Mesendoderm (in vitro differentiated cells): ENCODE measurements around the gene PDZK1IP1.

Experiments
- DNase-seq: peaks from one replicate; pipeline ENCODE4 v3.0.0; 2013
- H2AK5ac ChIP-seq: 2 replicates; pipeline ENCODE4 v1.6.1; 2013; ENCODE audit warnings: low read length, inconsistent platforms
- H2BK120ac ChIP-seq: 2 replicates; pipeline ENCODE4 v1.6.1; 2013; ENCODE audit warnings: low read depth, mild to moderate bottlenecking, low read length, moderate library complexity, mixed read lengths
- H2BK15ac ChIP-seq: replicated peaks from 2 replicates; pipeline ENCODE4 v1.6.1; 2013; ENCODE audit warnings: low read depth, mild to moderate bottlenecking, moderate library complexity
- H2BK5ac ChIP-seq: 2 replicates; pipeline ENCODE4 v1.6.1; 2013; ENCODE audit warnings: low read length, inconsistent platforms
- H3K18ac ChIP-seq: 2 replicates; pipeline ENCODE4 v1.6.1; 2013; ENCODE audit warnings: mild to moderate bottlenecking, low read length, mixed read lengths
- H3K23ac ChIP-seq: one replicate; pipeline ENCODE4 v1.6.1; 2013; ENCODE audit warnings: low read length
- H3K27ac ChIP-seq: 2 replicates; pipeline ENCODE4 v1.5.1; 2013; ENCODE audit warnings: low read depth, mild to moderate bottlenecking, inconsistent platforms, low read length, moderate library complexity
- H3K27me3 ChIP-seq: 2 replicates; pipeline ENCODE4 v1.6.1; 2013; ENCODE audit warnings: low read length, control low read depth, mild to moderate bottlenecking, inconsistent platforms; ENCODE audit not compliant: insufficient read depth, poor library complexity
- H3K36me3 ChIP-seq: 2 replicates; pipeline ENCODE4 v1.6.1; 2013; ENCODE audit warnings: low read length, inconsistent platforms; ENCODE audit not compliant: control insufficient read depth, insufficient read depth
- H3K4ac ChIP-seq: one replicate; pipeline ENCODE4 v1.6.1; 2013; ENCODE audit warnings: low read depth, mild to moderate bottlenecking, low read length, moderate library complexity
- H3K4me1 ChIP-seq: 2 replicates; pipeline ENCODE4 v1.6.1; 2013; ENCODE audit warnings: low read depth, low read length, inconsistent platforms; ENCODE audit not compliant: control insufficient read depth
- H3K4me2 ChIP-seq: 2 replicates; pipeline ENCODE4 v1.6.1; 2013; ENCODE audit warnings: low read length
- H3K4me3 ChIP-seq: 2 replicates; pipeline ENCODE4 v1.5.1; 2013; ENCODE audit warnings: mild to moderate bottlenecking, low read length
- H3K56ac ChIP-seq: one replicate; pipeline ENCODE4 v1.6.1; 2013; ENCODE audit warnings: low read length
- H3K79me1 ChIP-seq: 2 replicates; pipeline ENCODE4 v1.6.1; 2013; ENCODE audit warnings: low read length, inconsistent platforms
- H3K79me2 ChIP-seq: 2 replicates; pipeline ENCODE4 v1.6.1; 2013; ENCODE audit warnings: mild to moderate bottlenecking, low read length; ENCODE audit not compliant: control insufficient read depth, insufficient read depth
- H3K9ac ChIP-seq: 2 replicates; pipeline ENCODE4 v1.6.1; 2013; ENCODE audit warnings: low read length, inconsistent platforms
- H4K5ac ChIP-seq: one replicate; pipeline ENCODE4 v1.6.1; 2013; ENCODE audit warnings: low read length
- H4K8ac ChIP-seq: one replicate; pipeline ENCODE4 v1.6.1; 2013; ENCODE audit warnings: low read depth, mild to moderate bottlenecking, control low read depth, low read length, moderate library complexity
- WGBS: extraction: QIAGEN DNeasy Blood & Tissue Kit; methylation state at CpG from one replicate; pipeline ENCODE4 v1.1.7; 2013; ENCODE audit warnings: low lambda C conversion rate, missing lambda C conversion rate; ENCODE audit not compliant: insufficient coverage; ENCODE audit errors: extremely low coverage; 5-methylcytosine and 5-hydroxymethylcytosine counted together

Gene PDZK1IP1

GRCh38 chr1:47186267-47187185 lies 3.3 kb downstream of the PDZK1IP1 start:
- Histone ChIP-seq H3K4ac (no peak overlapping the region), H3K79me2 (no peaks in the 10 kb centered on the region), H4K8ac (no peak overlapping the region), H2BK15ac (no peak overlapping the region), H2BK5ac (no peak overlapping the region), H3K18ac (no peak overlapping the region), H3K4me2 (no peak overlapping the region), H3K9ac (no peak overlapping the region), H2BK120ac (no peak overlapping the region), H3K36me3 (no peaks in the 10 kb centered on the region), H4K5ac (no peak overlapping the region), H3K4me3 (no peak overlapping the region), H3K27me3 (no peaks in the 10 kb centered on the region), H3K4me1 (no peaks in the 10 kb centered on the region), H3K56ac (no peak overlapping the region), H3K23ac (no peak overlapping the region), H3K79me1 (no peaks in the 10 kb centered on the region), H3K27ac (no peak overlapping the region), H2AK5ac (no peak overlapping the region)
- no peak for DNase-seq
- no CpG with 5 or more reads among the region's 13 CpGs for WGBS

- no peak overlapping the region for H2BK15ac ChIP-seq
- no CpG with 5 or more reads among the region's 14 CpGs for WGBS
Measured at GRCh38 chr1:47184822-47185677, 4.8 kb downstream of the PDZK1IP1 start.

GRCh38 chr1:47184090-47184821 lies 5.6 kb downstream of the PDZK1IP1 start:
- no peak overlapping the region for H2BK5ac ChIP-seq
- no peak overlapping the region for H3K27ac ChIP-seq
- H2BK15ac ChIP-seq: no peak overlapping the region
- no peak overlapping the region for H3K56ac ChIP-seq
- no peak overlapping the region for H4K8ac ChIP-seq
- no peaks in the 10 kb centered on the region for H3K79me1 ChIP-seq
- H3K4me2 ChIP-seq: no peak overlapping the region
- no CpG with 5 or more reads among the region's 5 CpGs for WGBS
- H3K4me3 ChIP-seq: no peak overlapping the region
- H2BK120ac ChIP-seq: no peak overlapping the region
- H2AK5ac ChIP-seq: no peak overlapping the region
- no peak overlapping the region for H3K4ac ChIP-seq
- H3K9ac ChIP-seq: no peak overlapping the region
- DNase-seq: no peak
- H4K5ac ChIP-seq: no peak overlapping the region
- no peaks in the 10 kb centered on the region for H3K36me3 ChIP-seq
- H3K4me1 ChIP-seq: no peaks in the 10 kb centered on the region
- no peak overlapping the region for H3K18ac ChIP-seq
- H3K79me2 ChIP-seq: no peaks in the 10 kb centered on the region
- no peaks in the 10 kb centered on the region for H3K27me3 ChIP-seq
- no peak overlapping the region for H3K23ac ChIP-seq

More at GRCh38 chr1:47184822-47185677, 4.8 kb downstream of the PDZK1IP1 start:
- no peak for DNase-seq
- Histone ChIP-seq H3K36me3 (no peaks in the 10 kb centered on the region), H3K9ac (no peak overlapping the region), H3K4me1 (no peaks in the 10 kb centered on the region), H3K4me3 (no peak overlapping the region), H3K4me2 (no peak overlapping the region), H3K56ac (no peak overlapping the region), H4K5ac (no peak overlapping the region), H3K79me2 (no peaks in the 10 kb centered on the region), H2AK5ac (no peak overlapping the region), H4K8ac (no peak overlapping the region), H3K27ac (no peak overlapping the region), H3K18ac (no peak overlapping the region), H3K79me1 (no peaks in the 10 kb centered on the region), H2BK5ac (no peak overlapping the region), H3K4ac (no peak overlapping the region), H2BK120ac (no peak overlapping the region), H3K23ac (no peak overlapping the region), H3K27me3 (no peaks in the 10 kb centered on the region)

GRCh38 chr1:47183308-47184089 lies 6.3 kb downstream of the PDZK1IP1 start:
- H2BK5ac ChIP-seq: no peak overlapping the region
- DNase-seq: no peak
- no peak overlapping the region for H2BK120ac ChIP-seq
- H4K5ac ChIP-seq: no peak overlapping the region
- no peak overlapping the region for H3K4me3 ChIP-seq
- WGBS: no CpG with 5 or more reads among the region's 11 CpGs
- no peak overlapping the region for H2BK15ac ChIP-seq
- H3K4ac ChIP-seq: no peak overlapping the region
- no peak overlapping the region for H3K27ac ChIP-seq
- H4K8ac ChIP-seq: no peak overlapping the region
- no peak overlapping the region for H3K4me2 ChIP-seq
- no peaks in the 10 kb centered on the region for H3K79me1 ChIP-seq
- no peaks in the 10 kb centered on the region for H3K79me2 ChIP-seq
- no peaks in the 10 kb centered on the region for H3K36me3 ChIP-seq
- no peak overlapping the region for H3K18ac ChIP-seq
- no peak overlapping the region for H2AK5ac ChIP-seq
- H3K56ac ChIP-seq: no peak overlapping the region
- H3K9ac ChIP-seq: no peak overlapping the region
- H3K27me3 ChIP-seq: no peaks in the 10 kb centered on the region
- H3K4me1 ChIP-seq: peaks cover 3% of the 10 kb centered on the region
- no peak overlapping the region for H3K23ac ChIP-seq

- Histone ChIP-seq H4K5ac (no peak overlapping the region), H3K27ac (no peak overlapping the region), H3K23ac (no peak overlapping the region), H3K4me1 (peaks cover 3% of the 10 kb centered on the region), H3K4me3 (no peak overlapping the region), H3K9ac (no peak overlapping the region), H2AK5ac (no peak overlapping the region), H3K56ac (no peak overlapping the region), H2BK15ac (no peak overlapping the region), H2BK5ac (no peak overlapping the region), H4K8ac (no peak overlapping the region), H3K27me3 (no peaks in the 10 kb centered on the region), H3K36me3 (no peaks in the 10 kb centered on the region), H3K4me2 (no peak overlapping the region), H3K79me1 (no peaks in the 10 kb centered on the region), H2BK120ac (no peak overlapping the region), H3K18ac (no peak overlapping the region), H3K79me2 (no peaks in the 10 kb centered on the region), H3K4ac (no peak overlapping the region)
- no peak for DNase-seq
- no CpG with 5 or more reads among the region's 7 CpGs for WGBS
Measured at GRCh38 chr1:47182676-47183235, 7.1 kb downstream of the PDZK1IP1 start.
